ENCODE data around the gene TRNAU1AP. TPM values are rescaled to one million over a fixed set of nuclear protein-coding genes. Genes with fewer than 3 reads are reported as not detected.

TRNAU1AP gene
- total and polyA plus RNA-seq, 2 of the 13 experiments (the other 11 are each of a cell fraction or from before 2014, with no cell fraction given), result 29.0 to 42.9 TPM

DNA sequence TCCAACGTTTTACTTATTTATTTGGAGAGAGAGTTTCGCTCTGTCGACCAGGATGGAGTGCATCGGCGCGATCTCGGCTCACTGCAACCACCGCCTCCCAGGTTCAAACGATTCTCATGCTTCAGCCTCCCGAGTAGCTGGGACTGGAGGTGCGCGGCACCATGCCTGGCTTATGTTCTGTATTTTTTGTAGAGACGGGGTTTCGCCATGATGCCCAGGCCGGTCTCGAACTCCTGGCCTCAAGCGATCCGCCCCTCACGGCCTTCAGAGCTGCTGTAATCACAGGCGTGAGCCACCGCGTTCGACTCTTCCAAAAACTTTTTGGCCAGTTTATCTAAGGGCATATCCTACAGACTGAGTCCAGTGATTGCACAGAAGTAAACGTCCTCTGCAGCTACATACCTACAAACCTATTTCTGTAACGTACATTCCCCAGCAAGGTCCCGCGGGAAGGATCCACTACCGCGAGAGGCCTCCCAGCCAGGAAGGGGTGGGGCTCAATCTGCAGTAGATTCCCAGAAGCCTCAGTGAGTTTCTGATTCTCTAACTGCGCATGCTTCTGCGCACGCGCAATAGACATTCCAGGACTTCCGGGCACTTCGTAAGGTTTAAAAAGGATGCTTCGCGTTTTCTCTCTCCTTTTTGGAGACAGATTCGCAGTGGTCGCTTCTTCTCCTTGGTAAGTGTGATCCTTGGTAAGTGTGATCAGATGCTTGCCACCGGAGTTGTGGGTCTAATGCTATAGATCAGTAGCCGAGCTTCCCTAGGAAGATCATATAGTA lies 47.3 kb upstream of the TRNAU1AP start, which contains the start of gene RCC1 (continued):
- TF ChIP-seq, protein P1, sequence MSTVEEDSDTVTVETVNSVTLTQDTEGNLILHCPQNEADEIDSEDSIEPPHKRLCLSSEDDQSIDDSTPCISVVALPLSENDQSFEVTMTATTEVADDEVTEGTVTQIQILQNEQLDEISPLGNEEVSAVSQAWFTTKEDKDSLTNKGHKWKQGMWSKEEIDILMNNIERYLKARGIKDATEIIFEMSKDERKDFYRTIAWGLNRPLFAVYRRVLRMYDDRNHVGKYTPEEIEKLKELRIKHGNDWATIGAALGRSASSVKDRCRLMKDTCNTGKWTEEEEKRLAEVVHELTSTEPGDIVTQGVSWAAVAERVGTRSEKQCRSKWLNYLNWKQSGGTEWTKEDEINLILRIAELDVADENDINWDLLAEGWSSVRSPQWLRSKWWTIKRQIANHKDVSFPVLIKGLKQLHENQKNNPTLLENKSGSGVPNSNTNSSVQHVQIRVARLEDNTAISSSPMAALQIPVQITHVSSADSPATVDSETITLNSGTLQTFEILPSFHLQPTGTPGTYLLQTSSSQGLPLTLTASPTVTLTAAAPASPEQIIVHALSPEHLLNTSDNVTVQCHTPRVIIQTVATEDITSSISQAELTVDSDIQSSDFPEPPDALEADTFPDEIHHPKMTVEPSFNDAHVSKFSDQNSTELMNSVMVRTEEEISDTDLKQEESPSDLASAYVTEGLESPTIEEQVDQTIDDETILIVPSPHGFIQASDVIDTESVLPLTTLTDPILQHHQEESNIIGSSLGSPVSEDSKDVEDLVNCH (CRISPR knock-in tag; IDR thresholded peaks at IDR 0.05), result no peak
- TF ChIP-seq ZNF577 (CRISPR knock-in tag; IDR thresholded peaks at IDR 0.05; ENCODE audit: borderline replicate concordance, low read depth), result no peak
- TF ChIP-seq, protein P2, sequence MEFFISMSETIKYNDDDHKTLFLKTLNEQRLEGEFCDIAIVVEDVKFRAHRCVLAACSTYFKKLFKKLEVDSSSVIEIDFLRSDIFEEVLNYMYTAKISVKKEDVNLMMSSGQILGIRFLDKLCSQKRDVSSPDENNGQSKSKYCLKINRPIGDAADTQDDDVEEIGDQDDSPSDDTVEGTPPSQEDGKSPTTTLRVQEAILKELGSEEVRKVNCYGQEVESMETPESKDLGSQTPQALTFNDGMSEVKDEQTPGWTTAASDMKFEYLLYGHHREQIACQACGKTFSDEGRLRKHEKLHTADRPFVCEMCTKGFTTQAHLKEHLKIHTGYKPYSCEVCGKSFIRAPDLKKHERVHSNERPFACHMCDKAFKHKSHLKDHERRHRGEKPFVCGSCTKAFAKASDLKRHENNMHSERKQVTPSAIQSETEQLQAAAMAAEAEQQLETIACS (CRISPR knock-in tag; IDR thresholded peaks at IDR 0.05), result no peak
- peak; percentile 46; the same call in 1 of the 2 replicates for TF ChIP-seq GATAD2A (CRISPR knock-in tag; IDR thresholded peaks at IDR 0.05)
- TF ChIP-seq SNRNP70 (IDR thresholded peaks at IDR 0.05; ENCODE audit: low read depth, low read length), result no peak
- TF ChIP-seq SMAD9 (CRISPR knock-in tag; IDR thresholded peaks at IDR 0.05), result no peak
- TF ChIP-seq, protein P3, sequence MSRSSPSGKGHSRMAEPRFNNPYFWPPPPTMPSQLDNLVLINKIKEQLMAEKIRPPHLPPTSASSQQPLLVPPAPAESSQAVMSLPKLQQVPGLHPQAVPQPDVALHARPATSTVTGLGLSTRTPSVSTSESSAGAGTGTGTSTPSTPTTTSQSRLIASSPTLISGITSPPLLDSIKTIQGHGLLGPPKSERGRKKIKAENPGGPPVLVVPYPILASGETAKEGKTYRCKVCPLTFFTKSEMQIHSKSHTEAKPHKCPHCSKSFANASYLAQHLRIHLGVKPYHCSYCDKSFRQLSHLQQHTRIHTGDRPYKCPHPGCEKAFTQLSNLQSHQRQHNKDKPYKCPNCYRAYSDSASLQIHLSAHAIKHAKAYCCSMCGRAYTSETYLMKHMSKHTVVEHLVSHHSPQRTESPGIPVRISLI (CRISPR knock-in tag; IDR thresholded peaks at IDR 0.05; ENCODE audit: borderline replicate concordance), result no peak
- peak; percentile 87 for TF ChIP-seq ZNF143 (CRISPR knock-in tag; IDR thresholded peaks at IDR 0.05)
- TF ChIP-seq KDM1A (CRISPR knock-in tag; IDR thresholded peaks at IDR 0.05), result peak; percentile 68; the same call in 1 of the 2 replicates
- TF ChIP-seq ZBTB7B (CRISPR knock-in tag; IDR thresholded peaks at IDR 0.05), result no peak; the same call in 1 of the 2 replicates
- TF ChIP-seq, protein P4, sequence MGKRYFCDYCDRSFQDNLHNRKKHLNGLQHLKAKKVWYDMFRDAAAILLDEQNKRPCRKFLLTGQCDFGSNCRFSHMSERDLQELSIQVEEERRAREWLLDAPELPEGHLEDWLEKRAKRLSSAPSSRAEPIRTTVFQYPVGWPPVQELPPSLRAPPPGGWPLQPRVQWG (CRISPR knock-in tag; IDR thresholded peaks at IDR 0.05; ENCODE audit: borderline replicate concordance, low read depth), result no peak
- TF ChIP-seq ZNF253 (CRISPR knock-in tag; IDR thresholded peaks at IDR 0.05; ENCODE audit: borderline replicate concordance), result no peak
- TF ChIP-seq ZNF816 (CRISPR knock-in tag; IDR thresholded peaks at IDR 0.05; ENCODE audit: borderline replicate concordance), result no peak
- no peak for TF ChIP-seq PRMT3 (CRISPR knock-in tag; IDR thresholded peaks at IDR 0.05; ENCODE audit: borderline replicate concordance, low read depth)
- peak; percentile 82; the same call in 1 of the 2 replicates for TF ChIP-seq CHD4 (IDR thresholded peaks at IDR 0.05; ENCODE audit: borderline replicate concordance, low read length)
- TF ChIP-seq PAWR (CRISPR knock-in tag; IDR thresholded peaks at IDR 0.05; ENCODE audit: borderline replicate concordance), result peak; percentile 46; the same call in 1 of the 2 replicates
- peak; percentile 91 for TF ChIP-seq THAP11 (CRISPR knock-in tag; IDR thresholded peaks at IDR 0.05)
- peak; percentile 72; the same call in 1 of the 2 replicates for TF ChIP-seq ZNF350 (CRISPR knock-in tag; IDR thresholded peaks at IDR 0.05; ENCODE audit: borderline replicate concordance, low read depth)
- TF ChIP-seq ZNF75D (CRISPR knock-in tag; IDR thresholded peaks at IDR 0.05; ENCODE audit: borderline replicate concordance), result no peak
- peak; percentile 28; the same call in 1 of the 2 replicates for TF ChIP-seq SRY (CRISPR knock-in tag; IDR thresholded peaks at IDR 0.05)
- TF ChIP-seq ZNF17 (CRISPR knock-in tag; IDR thresholded peaks at IDR 0.05), result no peak
- peak; percentile 96 for TF ChIP-seq POLR2AphosphoS2 (IDR thresholded peaks at IDR 0.05; ENCODE audit: low read depth, low read length)
- TF ChIP-seq AHR (CRISPR knock-in tag; IDR thresholded peaks at IDR 0.05), result 0 out of 2 replicates have a peak, but pooled peaks have one; percentile 9
- TF ChIP-seq DNMT1 (CRISPR knock-in tag; IDR thresholded peaks at IDR 0.05), result no peak
- peak; percentile 69; the same call in 1 of the 2 replicates for TF ChIP-seq ZNF274 (CRISPR knock-in tag; IDR thresholded peaks at IDR 0.05)
- TF ChIP-seq RNF2 (conservative IDR thresholded peaks at IDR 0.05; ENCODE audit: low read depth), result no peak
